PFSK-1 (cell line): Measurements from ENCODE around the gene SLC17A5.

Source experiments
- POLR2AphosphoS5 ChIP-seq: IDR thresholded peaks from 2 replicates; pipeline ENCODE4 v1.6.1; 2012; ENCODE audit warnings: low read depth, mild to moderate bottlenecking, control low read depth, low read length, moderate library complexity
- TF ChIP-seq, protein P1 (sequence below), 2 experiments: IDR thresholded peaks; 2 replicates each; pipeline versions ENCODE4 v1.6.1 to v1.8.0; 2011 to 2012; ENCODE audit warnings: low read depth in 2 of 2, low read length in 2 of 2, control low read depth in 1 of 2, inconsistent platforms in 1 of 2, mild to moderate bottlenecking in 1 of 2, moderate library complexity in 1 of 2; ENCODE audit not compliant: insufficient read depth in 1 of 2

DNA sequence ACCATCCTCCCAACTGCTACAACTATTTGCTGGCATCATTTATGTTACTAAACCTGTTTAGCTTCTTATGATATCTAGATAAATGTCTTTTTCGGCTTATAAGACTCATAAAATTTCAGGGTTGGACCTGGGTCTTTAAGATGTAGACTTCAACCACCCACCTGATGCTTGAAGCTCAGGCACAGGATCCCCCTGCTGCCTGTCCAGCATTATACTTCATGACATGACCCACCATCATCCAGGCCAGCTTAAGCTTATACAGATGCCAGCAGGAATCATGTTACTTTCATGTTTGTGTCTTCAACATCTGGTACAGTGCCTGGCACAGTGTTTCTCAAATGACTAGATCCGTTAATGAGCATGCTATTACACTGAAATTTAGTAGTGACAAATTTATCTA, 47.4 kb downstream of the SLC17A5 start:
- TF ChIP-seq POLR2AphosphoS5, result no peak
- TF ChIP-seq, protein P1, sequence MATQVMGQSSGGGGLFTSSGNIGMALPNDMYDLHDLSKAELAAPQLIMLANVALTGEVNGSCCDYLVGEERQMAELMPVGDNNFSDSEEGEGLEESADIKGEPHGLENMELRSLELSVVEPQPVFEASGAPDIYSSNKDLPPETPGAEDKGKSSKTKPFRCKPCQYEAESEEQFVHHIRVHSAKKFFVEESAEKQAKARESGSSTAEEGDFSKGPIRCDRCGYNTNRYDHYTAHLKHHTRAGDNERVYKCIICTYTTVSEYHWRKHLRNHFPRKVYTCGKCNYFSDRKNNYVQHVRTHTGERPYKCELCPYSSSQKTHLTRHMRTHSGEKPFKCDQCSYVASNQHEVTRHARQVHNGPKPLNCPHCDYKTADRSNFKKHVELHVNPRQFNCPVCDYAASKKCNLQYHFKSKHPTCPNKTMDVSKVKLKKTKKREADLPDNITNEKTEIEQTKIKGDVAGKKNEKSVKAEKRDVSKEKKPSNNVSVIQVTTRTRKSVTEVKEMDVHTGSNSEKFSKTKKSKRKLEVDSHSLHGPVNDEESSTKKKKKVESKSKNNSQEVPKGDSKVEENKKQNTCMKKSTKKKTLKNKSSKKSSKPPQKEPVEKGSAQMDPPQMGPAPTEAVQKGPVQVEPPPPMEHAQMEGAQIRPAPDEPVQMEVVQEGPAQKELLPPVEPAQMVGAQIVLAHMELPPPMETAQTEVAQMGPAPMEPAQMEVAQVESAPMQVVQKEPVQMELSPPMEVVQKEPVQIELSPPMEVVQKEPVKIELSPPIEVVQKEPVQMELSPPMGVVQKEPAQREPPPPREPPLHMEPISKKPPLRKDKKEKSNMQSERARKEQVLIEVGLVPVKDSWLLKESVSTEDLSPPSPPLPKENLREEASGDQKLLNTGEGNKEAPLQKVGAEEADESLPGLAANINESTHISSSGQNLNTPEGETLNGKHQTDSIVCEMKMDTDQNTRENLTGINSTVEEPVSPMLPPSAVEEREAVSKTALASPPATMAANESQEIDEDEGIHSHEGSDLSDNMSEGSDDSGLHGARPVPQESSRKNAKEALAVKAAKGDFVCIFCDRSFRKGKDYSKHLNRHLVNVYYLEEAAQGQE (IDR thresholded peaks at IDR 0.05; ENCODE audit: insufficient read depth in 1 of 2, low read depth in 2 of 2, low read length in 2 of 2), result no peak
